ENCODE data around the gene TLE4.

Gene TLE4

DNA sequence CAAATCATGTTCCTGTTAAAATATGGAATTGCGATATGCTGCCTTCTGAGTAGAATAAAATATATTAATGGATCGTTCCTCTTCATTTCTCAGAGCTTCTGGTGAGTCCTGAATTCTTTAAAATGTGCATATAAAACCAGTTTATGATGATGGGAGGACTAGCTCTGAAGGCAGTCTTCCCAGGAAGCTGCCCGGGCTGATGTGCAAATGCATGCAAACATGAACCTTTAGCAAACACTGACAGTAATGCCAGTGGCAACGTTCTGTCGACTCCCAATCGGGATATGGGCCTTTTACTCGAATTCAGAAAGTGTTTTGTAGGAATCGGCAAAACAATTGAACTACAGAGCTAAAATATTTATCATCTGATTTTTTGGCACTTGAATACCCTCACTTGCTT is 93.6 kb downstream of the TLE4 start:
- no peak for DNase-seq (ENCODE audit: low read depth)

DNA sequence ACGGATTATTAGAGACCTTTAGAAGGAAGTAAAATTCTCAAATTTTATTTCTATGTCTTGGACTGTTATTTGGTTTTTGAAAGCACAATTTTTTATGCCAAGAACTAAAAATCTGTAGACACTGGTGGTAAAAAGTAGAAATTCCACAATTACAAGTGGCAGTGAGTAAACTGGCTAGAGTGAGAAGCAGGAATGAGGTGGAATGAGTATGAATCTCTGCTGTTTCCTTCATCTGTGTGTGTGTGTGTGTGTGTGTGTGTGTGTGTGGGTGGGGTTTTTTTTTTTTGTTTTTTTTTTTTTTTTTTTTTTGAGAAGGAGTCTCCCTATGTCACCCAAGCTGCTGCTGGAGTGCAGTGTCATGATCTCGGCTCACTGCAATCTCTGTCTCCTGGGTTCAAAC is 94.2 kb downstream of the TLE4 start:
- no peak for DNase-seq (ENCODE audit: low read depth)

- no peak for DNase-seq (ENCODE audit: low read depth)
Measured at GRCh38 chr9:79667120-79667519, 95.4 kb downstream of the TLE4 start.

GRCh38 chr9:79667817-79668436 is 96.2 kb downstream of the TLE4 start:
- DNase-seq (ENCODE audit: low read depth), result no peak

DNA sequence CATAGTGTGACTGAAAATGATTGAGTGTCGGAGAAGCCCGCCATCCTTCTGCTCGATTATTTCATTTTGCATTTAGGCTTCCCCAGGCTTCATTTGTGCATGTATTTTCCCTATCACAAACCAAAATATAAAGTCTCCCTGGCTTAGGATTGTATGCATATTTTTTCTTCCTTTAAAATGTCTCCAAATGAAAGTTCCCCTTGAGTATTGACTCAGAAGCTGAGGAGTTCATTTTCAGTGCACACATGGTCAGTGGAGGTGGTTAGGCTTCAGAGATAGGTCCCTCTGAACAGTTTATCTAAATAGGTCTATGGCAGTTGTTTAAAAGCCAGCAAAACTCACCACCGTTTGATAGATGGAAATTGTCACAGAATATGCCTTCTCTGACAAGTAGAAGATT is 97.2 kb downstream of the TLE4 start:
- DNase-seq (ENCODE audit: low read depth), result no peak

GRCh38 chr9:79670269-79670961 is 98.7 kb downstream of the TLE4 start:
- no peak for DNase-seq (ENCODE audit: low read depth)

DNA sequence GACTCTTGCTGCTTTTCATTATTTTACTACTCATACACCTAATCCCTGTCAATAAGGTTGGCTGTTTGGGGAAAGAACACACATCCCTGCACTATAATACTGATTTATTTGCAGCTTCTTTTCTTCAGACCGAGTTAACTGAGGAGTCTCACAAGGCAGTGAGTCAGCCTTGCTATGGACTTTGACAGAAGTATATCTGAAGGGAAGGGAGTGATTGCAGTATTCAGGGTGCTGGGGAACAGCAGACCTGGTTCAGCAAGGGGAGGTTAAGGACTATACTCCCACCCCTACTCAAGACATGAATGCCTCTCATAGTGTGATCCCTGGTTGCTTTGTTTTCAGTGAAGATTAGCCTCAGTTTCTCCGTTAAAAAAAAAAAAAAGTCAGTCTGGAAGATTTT is 99.8 kb downstream of the TLE4 start:
- no peak for DNase-seq (ENCODE audit: low read depth)

GRCh38 chr9:79672236-79672635 is 100.5 kb downstream of the TLE4 start:
- no peak for DNase-seq (ENCODE audit: low read depth)

DNA sequence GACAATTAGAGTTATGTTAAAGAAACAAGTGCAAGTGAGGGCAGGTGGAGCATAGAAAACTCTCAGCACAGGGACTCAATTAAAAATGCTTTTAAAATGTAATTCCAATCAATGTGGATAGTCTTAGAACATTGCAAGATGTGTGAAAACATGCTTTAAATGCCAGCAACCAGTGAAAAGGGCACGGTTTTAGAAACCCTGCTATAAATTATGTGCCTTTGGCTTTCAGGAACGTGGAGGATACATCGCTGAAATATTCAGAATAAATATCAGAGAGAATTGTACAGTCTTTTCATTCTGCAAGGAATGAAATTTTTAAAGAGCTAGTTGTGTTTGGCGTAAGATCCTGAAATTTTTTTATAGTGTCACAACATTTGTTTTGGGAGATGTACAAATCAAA is 101.1 kb downstream of the TLE4 start:
- no peak for DNase-seq (ENCODE audit: low read depth)

DNA sequence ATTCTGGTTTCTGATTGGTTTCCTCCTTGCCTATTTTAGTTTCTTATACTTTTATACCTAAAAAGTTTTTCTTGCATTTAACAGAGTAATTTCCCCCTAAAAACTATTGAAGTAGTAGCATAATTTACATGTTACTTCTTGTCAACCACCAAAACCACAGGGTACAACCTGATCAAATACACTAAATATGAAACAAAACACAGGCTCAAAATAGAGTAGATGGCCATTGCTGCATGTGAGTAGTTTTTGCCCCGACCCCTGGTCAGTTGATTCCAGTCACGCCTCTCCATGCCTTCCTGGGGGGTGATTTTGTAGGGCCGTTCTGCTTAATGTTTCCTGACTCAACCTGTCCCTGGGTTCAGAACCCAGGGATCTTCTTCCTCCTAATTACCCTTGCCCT is 101.8 kb downstream of the TLE4 start:
- DNase-seq (ENCODE audit: low read depth), result no peak

DNA sequence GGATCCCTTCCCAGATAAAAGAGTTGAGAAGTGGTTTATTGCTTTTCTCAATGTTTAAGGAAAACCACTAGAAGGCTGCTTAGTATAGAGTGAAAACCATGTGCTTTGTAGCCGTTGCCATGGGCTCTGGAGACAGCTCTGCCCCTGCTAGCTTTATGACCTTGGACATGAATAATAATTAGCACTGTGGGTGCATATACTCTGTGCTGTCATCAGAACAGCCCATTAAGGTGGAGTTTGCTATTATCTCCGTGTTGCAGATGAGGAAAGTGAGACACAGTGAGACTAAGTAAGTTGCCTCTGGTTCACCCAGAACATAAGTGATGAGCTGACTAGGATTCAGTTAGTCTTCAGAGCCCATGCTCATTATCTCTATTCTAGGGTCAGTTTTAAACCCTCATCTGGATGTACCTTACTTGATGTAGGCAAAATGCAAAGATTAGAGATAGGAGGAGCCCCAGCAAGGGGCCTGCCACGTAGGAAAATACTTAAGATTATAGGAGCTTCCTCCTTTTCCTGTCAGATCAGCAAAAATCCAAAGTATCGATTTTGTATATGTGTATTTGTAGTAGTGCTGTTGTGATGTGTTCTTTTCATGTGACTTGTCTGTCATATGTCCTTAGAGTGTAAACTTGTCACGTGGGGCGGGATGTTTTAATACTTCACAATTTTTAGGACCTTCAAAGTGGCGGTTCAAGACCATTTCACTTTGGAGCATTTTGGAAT is 102.5 kb downstream of the TLE4 start:
- DNase-seq (ENCODE audit: low read depth), result no peak

DNA sequence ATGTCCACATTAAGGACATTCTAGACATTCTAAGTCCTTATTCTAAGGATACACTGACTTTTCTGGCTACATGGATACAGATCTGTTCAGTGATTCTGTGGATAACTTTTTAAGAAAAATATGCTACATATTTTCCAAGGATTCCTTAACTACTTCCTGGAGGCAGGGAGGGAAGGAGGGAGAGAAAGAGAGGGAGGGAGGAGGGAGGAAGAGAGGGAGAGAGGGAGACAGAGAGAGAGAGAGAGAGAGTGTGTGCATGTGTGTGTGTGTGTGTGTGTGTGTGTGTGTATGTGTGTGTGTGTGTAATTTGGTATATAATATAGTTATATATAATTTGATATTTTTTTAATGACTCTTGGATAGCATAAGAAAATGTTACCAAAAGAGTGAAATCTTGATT is 109.8 kb downstream of the TLE4 start:
- no peak for DNase-seq (ENCODE audit: low read depth)

- no peak for DNase-seq (ENCODE audit: low read depth)
Measured at GRCh38 chr9:79682076-79682736, 110.4 kb downstream of the TLE4 start.

GRCh38 chr9:79684059-79684458 is 112.3 kb downstream of the TLE4 start:
- no peak for DNase-seq (ENCODE audit: low read depth)

DNA sequence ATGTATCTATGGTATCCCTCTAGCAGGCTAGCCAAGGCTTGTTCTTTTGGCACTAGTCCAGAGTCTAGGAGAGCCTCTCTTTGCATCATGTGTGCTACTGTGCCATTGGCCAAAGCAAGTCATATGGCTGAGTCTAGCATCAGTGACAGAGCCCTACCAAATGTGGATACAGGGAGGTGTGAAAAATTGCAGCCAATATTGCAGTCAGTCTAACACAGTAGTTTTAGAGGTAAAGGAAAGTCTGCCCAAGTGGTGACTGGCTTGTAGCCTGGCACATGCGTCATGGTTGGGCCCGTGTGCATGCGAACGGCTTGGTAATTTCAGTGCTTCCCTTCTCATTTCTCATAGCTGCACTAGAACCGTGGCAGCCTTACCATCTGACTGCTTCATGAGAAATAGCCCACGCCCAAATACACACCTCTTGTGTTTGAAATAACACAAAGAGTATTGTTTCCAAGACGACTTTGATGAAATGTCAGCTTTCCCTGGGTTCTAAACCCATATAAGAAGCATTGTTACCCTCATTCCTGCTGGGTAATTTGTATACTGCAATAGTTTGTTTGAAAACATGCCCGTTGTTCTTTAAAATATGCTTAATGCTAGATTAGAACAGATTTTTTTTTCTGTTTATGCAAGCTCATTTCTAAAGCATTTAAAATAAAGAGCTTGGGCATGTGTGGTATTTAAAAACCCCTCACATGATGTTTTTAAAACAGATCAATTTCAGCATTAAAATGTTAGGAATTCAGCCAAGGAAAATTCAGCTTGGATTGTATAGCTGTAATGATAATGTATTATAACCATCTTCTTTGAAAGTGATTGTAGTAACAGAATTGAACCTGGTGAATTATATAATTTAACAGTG is 113.2 kb downstream of the TLE4 start:
- no peak for DNase-seq (ENCODE audit: low read depth)

- no peak for DNase-seq (ENCODE audit: low read depth)
Measured at GRCh38 chr9:79685577-79685976, 113.8 kb downstream of the TLE4 start.

DNA sequence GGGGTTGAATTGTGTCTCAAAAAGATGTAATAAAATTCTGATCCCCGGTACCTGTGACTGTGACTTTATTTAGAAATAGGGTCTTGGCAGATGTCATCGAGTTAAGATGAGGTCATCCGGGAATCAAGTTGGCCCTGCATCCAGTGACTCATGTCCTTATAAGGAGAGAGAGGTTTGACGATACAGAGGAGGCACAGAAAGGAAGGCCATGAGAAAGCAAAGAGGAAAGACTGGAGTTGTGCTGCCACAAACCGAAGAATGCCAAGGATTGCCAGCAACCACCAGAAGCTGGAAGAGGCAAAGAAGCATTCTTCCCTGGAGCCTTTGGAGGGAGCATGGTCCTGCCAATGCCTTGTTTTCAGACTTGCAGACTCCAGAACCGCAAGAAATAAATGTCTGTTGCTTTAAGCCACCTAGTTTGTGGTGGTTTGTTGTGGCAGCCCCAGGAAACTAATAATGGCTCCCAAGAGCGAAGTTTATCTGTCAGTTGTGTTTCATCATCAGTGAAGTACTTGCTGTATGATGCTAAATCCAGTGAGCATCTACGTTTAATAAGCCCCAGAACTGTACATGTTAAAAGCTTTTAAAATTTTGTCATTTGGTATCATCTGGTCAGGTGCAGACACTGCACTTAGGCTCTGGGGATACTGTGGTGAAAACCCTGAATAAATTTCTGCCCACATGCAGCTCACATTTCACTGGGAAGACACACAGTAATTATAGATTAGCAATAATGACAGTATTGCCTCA is 114.8 kb downstream of the TLE4 start:
- DNase-seq (ENCODE audit: low read depth), result no peak

- DNase-seq (ENCODE audit: low read depth), result peak; percentile 3
Measured at GRCh38 chr9:79687131-79687447, 115.3 kb downstream of the TLE4 start.

DNA sequence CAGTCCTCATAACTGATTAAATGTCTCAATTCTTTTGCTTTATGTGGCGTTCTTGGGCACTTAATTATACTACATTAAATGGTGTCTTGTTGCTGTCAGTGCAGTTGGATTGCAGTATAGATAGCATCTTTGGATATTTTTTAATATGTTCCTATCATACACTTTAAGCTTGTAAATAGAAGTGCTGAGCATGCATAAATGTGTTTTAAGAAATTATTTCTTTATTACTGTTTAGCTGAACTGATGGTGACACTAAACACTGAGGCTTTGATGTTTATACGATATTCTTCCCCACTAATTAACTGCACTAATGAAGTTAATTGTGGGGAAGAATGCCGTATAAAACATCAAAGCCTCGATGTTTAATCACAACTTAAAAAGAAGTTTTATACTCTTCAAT is 116.6 kb downstream of the TLE4 start:
- no peak for DNase-seq (ENCODE audit: low read depth)

DNA sequence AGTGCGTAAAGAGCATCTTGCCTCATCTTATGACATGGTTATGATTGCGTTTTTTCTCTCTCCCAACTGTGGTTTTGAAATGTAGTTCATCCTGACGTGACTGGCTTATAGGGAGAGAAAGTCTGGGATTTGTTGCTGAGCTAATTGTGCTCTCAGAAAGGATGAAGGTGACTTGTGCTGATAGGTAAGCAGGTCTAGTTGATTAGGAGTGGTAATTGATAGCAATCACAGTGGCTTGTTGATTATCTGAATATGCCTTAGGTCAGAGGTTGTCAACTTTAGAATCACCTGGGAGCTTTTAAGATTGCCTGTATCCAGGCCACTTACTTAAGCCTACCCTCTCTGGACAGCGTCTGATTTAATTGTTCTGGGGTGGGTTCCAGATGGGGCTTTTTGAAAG is 117.8 kb downstream of the TLE4 start:
- no peak for DNase-seq (ENCODE audit: low read depth)

DNA sequence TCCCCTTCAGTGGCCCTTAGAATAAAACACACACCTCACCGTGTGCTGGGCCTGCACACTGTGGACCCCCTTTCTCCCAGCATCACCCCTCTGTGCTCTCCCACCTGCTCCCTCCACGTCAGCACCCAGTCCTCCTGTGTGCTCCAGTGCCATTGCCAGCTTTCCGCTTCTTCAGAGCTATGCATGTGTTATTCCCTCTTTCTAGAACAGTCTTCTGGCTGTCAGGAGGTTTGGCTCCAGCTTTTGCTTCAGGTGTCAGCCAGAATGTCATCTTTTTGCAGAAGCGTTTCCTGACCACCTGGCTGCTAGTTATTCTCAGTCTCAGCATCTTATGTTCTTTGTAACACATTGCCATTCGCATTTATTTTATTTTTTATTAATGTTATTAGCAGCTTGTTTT is 119.7 kb downstream of the TLE4 start:
- DNase-seq (ENCODE audit: low read depth), result no peak
